GM12892 (cell line): Measurements from ENCODE around the gene RPGRIP1.

Source experiments
- POLR2A ChIP-seq: IDR thresholded peaks from 2 replicates; pipeline ENCODE4 v1.6.1; 2011; ENCODE audit warnings: low read depth, low read length, control low read depth
- POLR2AphosphoS5 ChIP-seq: IDR thresholded peaks from 2 replicates; pipeline ENCODE4 v1.6.1; 2011; ENCODE audit warnings: low read depth, low read length, control low read depth
- TAF1 ChIP-seq: IDR thresholded peaks from 2 replicates; pipeline ENCODE4 v1.6.1; 2011; ENCODE audit warnings: low read depth, mild to moderate bottlenecking, control low read depth, low read length, borderline replicate concordance

- no peak for TF ChIP-seq POLR2AphosphoS5
- TF ChIP-seq POLR2A = no peak
- TF ChIP-seq TAF1 = no peak
Observed at GRCh38 chr14:21307637-21308036, 27.8 kb downstream of the RPGRIP1 start.
